HEK293 (cell line): ENCODE data around the gene UFC1.

Experiments
- FEZF1 ChIP-seq: fragments of 450-650 bp; formaldehyde crosslinking; IDR thresholded peaks from 2 replicates; pipeline ENCODE4 v1.5.1; 2016; ENCODE audit warnings: missing biosample characterization, missing genetic modification characterization
- GLI2 ChIP-seq: fragments of 450-650 bp; formaldehyde crosslinking; IDR thresholded peaks from 2 replicates; pipeline ENCODE4; 2017; ENCODE audit warnings: missing biosample characterization, missing genetic modification characterization, low read depth, borderline replicate concordance
- HOXC10 ChIP-seq: sonication (generic); formaldehyde crosslinking; IDR thresholded peaks from 2 replicates; pipeline ENCODE4 v1.8.1; 2023; ENCODE audit warnings: mild to moderate bottlenecking, missing genetic modification reagents
- KLF10 ChIP-seq: fragments of 450-650 bp; IDR thresholded peaks from 2 replicates; pipeline ENCODE4 v1.5.1; 2018; ENCODE audit warnings: missing biosample characterization, mild to moderate bottlenecking, missing genetic modification characterization
- PATZ1 ChIP-seq: fragments of 450-650 bp; formaldehyde crosslinking; IDR thresholded peaks from 2 replicates; pipeline ENCODE4 v1.5.1; 2016; ENCODE audit warnings: missing biosample characterization, missing genetic modification characterization
- PBX3 ChIP-seq: sonication (generic); formaldehyde crosslinking; IDR thresholded peaks from 2 replicates; pipeline ENCODE4 v1.8.1; 2022; ENCODE audit warnings: mild to moderate bottlenecking, moderate library complexity, missing genetic modification reagents
- SETDB1 ChIP-seq: IDR thresholded peaks from one replicate; pipeline ENCODE4 v1.6.1; 2017; ENCODE audit warnings: mild to moderate bottlenecking, low read length, moderate library complexity, mixed read lengths; ENCODE audit not compliant: insufficient read length
- SP2 ChIP-seq: fragments of 450-650 bp; formaldehyde crosslinking; IDR thresholded peaks from 2 replicates; pipeline ENCODE4 v1.5.1; 2016; ENCODE audit warnings: missing biosample characterization, missing genetic modification characterization
- SP3 ChIP-seq: fragments of 450-650 bp; formaldehyde crosslinking; IDR thresholded peaks from 2 replicates; pipeline ENCODE4 v1.5.1; 2016; ENCODE audit warnings: missing biosample characterization, missing genetic modification characterization
- TCF7L2 ChIP-seq: IDR thresholded peaks from 2 replicates; pipeline ENCODE4 v1.6.1; 2011; ENCODE audit warnings: low read depth, mild to moderate bottlenecking, inconsistent platforms, low read length, moderate library complexity, borderline replicate concordance
- TSHZ1 ChIP-seq: fragments of 450-650 bp; formaldehyde crosslinking; IDR thresholded peaks from 2 replicates; pipeline ENCODE4 v1.5.1; 2016; ENCODE audit warnings: missing biosample characterization, missing genetic modification characterization, borderline replicate concordance
- ZBTB48 ChIP-seq: fragments of 450-650 bp; formaldehyde crosslinking; IDR thresholded peaks from 2 replicates; pipeline ENCODE4 v1.5.1; 2016; ENCODE audit warnings: missing biosample characterization, missing genetic modification characterization
- ZIC2 ChIP-seq: fragments of 450-650 bp; formaldehyde crosslinking; IDR thresholded peaks from 2 replicates; pipeline ENCODE4 v1.5.1; 2016; ENCODE audit warnings: missing biosample characterization, missing genetic modification characterization
- ZNF121 ChIP-seq: fragments of 450-650 bp; formaldehyde crosslinking; IDR thresholded peaks from 2 replicates; pipeline ENCODE4 v1.5.1; 2016; ENCODE audit warnings: missing biosample characterization, missing genetic modification characterization
- ZNF157 ChIP-seq: fragments of 450-650 bp; formaldehyde crosslinking; IDR thresholded peaks from 2 replicates; pipeline ENCODE4 v1.5.1; 2016; ENCODE audit warnings: missing biosample characterization, missing genetic modification characterization
- ZNF16 ChIP-seq: fragments of 450-650 bp; formaldehyde crosslinking; IDR thresholded peaks from 2 replicates; pipeline ENCODE4 v1.5.1; 2016; ENCODE audit warnings: low read depth, missing biosample characterization, missing genetic modification characterization
- ZNF223 ChIP-seq: fragments of 450-650 bp; formaldehyde crosslinking; IDR thresholded peaks from 2 replicates; pipeline ENCODE4 v1.5.1; 2016; ENCODE audit warnings: missing biosample characterization, missing genetic modification characterization
- ZNF280C ChIP-seq: fragments of 450-650 bp; formaldehyde crosslinking; IDR thresholded peaks from 2 replicates; pipeline ENCODE4 v1.5.1; 2016; ENCODE audit warnings: missing biosample characterization, missing genetic modification characterization
- ZNF350 ChIP-seq: fragments of 450-650 bp; formaldehyde crosslinking; IDR thresholded peaks from 2 replicates; pipeline ENCODE4 v1.5.0; 2017; ENCODE audit warnings: missing biosample characterization, mild to moderate bottlenecking, missing genetic modification characterization
- ZNF366 ChIP-seq: fragments of 450-650 bp; formaldehyde crosslinking; conservative IDR thresholded peaks from 2 replicates; pipeline ENCODE4 v1.5.1; 2016; ENCODE audit warnings: missing biosample characterization, missing genetic modification characterization
- ZNF596 ChIP-seq: fragments of 450-650 bp; IDR thresholded peaks from 2 replicates; pipeline ENCODE4 v1.5.0; 2018; ENCODE audit warnings: missing biosample characterization, mild to moderate bottlenecking, missing genetic modification characterization, moderate library complexity
- ZNF610 ChIP-seq: fragments of 450-650 bp; formaldehyde crosslinking; IDR thresholded peaks from 2 replicates; pipeline ENCODE4 v1.5.1; 2016; ENCODE audit warnings: missing biosample characterization, missing genetic modification characterization, borderline replicate concordance
- ZNF707 ChIP-seq: fragments of 450-650 bp; formaldehyde crosslinking; IDR thresholded peaks from 2 replicates; pipeline ENCODE4 v1.5.1; 2016; ENCODE audit warnings: missing biosample characterization, missing genetic modification characterization
- ZNF76 ChIP-seq: fragments of 450-650 bp; formaldehyde crosslinking; IDR thresholded peaks from 2 replicates; pipeline ENCODE4; 2016; ENCODE audit warnings: low read depth, missing biosample characterization, missing genetic modification characterization, borderline replicate concordance
- ZSCAN4 ChIP-seq: fragments of 450-650 bp; formaldehyde crosslinking; IDR thresholded peaks from 2 replicates; pipeline ENCODE4 v1.5.1; 2017; ENCODE audit warnings: missing biosample characterization, missing genetic modification characterization
- ZSCAN5A ChIP-seq: fragments of 450-650 bp; formaldehyde crosslinking; IDR thresholded peaks from 2 replicates; pipeline ENCODE4 v1.5.1; 2016; ENCODE audit warnings: missing biosample characterization, missing genetic modification characterization

The UFC1 gene

GRCh38 chr1:161159087-161159912 lies 5.5 kb downstream of the UFC1 start, which contains the start of gene USP21 (continued):
- TF ChIP-seq ZSCAN4 (tag by site-specific recombination) (0 out of 2 replicates have a peak, but pooled peaks have one; percentile 50), TCF7L2 (no peak), GLI2 (tag by site-specific recombination) (no peak; the same call in 1 of the 2 replicates), TSHZ1 (no peak), ZNF223 (tag by site-specific recombination) (no peak), ZNF366 (0 out of 2 replicates have a peak, but pooled peaks have one; percentile 14), ZSCAN5A (no peak), ZNF596 (tag by site-specific recombination) (no peak), ZNF610 (tag by site-specific recombination) (0 out of 2 replicates have a peak, but pooled peaks have one; percentile 52), ZNF16 (tag by site-specific recombination) (no peak), HOXC10 (CRISPR knock-in tag) (no peak), ZNF76 (tag by site-specific recombination) (peak; percentile 79), SP3 (tag by site-specific recombination) (peak; percentile 91), ZNF157 (tag by site-specific recombination) (no peak), SP2 (tag by site-specific recombination) (peak; percentile 68), ZBTB48 (tag by site-specific recombination) (peak; percentile 35; the same call in 1 of the 2 replicates), ZNF121 (no peak), ZNF707 (tag by site-specific recombination) (no peak), ZIC2 (tag by site-specific recombination) (peak; percentile 58; the same call in 1 of the 2 replicates), ZNF280C (tag by site-specific recombination) (no peak), PBX3 (peak; percentile 63; the same call in 1 of the 2 replicates), KLF10 (tag by site-specific recombination) (0 out of 2 replicates have a peak, but pooled peaks have one; percentile 46), ZNF350 (tag by site-specific recombination) (no peak), SETDB1 (no peak), PATZ1 (tag by site-specific recombination) (peak; percentile 89), FEZF1 (tag by site-specific recombination) (no peak)
